Ovary (tissue), 9 donors: Measurements from ENCODE around the gene SCAPER. TPM values are rescaled to one million over a fixed set of nuclear protein-coding genes. Genes with fewer than 3 reads are reported as not detected.

Experiments
- DNase-seq, 5 donors: peaks; one replicate each; pipeline ENCODE4 v3.0.0-alpha.2; 2019 to 2020
- H3K27ac ChIP-seq, 2 donors: fragments of 200-600 bp; one replicate each; pipeline versions ENCODE4 v1.5.1 to v1.8.0; 2019 to 2022
- H3K27me3 ChIP-seq: fragments of 200-600 bp; one replicate; pipeline ENCODE4 v1.8.0; 2022
- H3K36me3 ChIP-seq: fragments of 200-600 bp; sonication (generic); one replicate; pipeline ENCODE4 v1.5.1; 2019
- H3K4me1 ChIP-seq: one replicate; pipeline ENCODE4 v1.8.1; 2013; ENCODE audit warnings: mild to moderate bottlenecking, moderate library complexity; ENCODE audit not compliant: insufficient read depth
- H3K4me3 ChIP-seq: fragments of 200-600 bp; sonication (generic); one replicate; pipeline ENCODE4 v1.5.1; 2017
- H3K9me3 ChIP-seq, 2 donors: fragments of 200-600 bp in 1 of 2; sonication (generic) in 1 of 2; one replicate each; pipeline versions ENCODE4 v1.5.1 to v1.8.1; 2013 to 2019; ENCODE audit warnings: mild to moderate bottlenecking in 1 of 2, moderate library complexity in 1 of 2
- EP300 ChIP-seq: sonication (generic); formaldehyde crosslinking; IDR thresholded peaks from one replicate; pipeline ENCODE4 v1.6.1; 2017; ENCODE audit warnings: antibody characterized with exemption
- POLR2A ChIP-seq: fragments of 450-650 bp; IDR thresholded peaks from one replicate; pipeline ENCODE4 v1.6.1; 2017; ENCODE audit warnings: antibody characterized with exemption, mild to moderate bottlenecking, moderate library complexity
- WGBS, 3 donors: extraction: QIAGEN DNeasy Blood & Tissue Kit in 1 of 3; methylation state at CpG; one replicate each; pipeline versions ENCODE4 v1.1.5 to v1.1.7; 2013 to 2017; 5-methylcytosine and 5-hydroxymethylcytosine counted together
- intact Hi-C, 4 donors: fragments of 100-400 bp; cut with DNase I; formaldehyde crosslinking; loops; one replicate each; pipeline versions ENCODE4 v1.11.0 to v1.15.1; 2022 to 2023
- polyA plus RNA-seq, 2 donors: library from polyadenylated mRNA; stranded (reverse); fragments of 200-250 nt in 1 of 2; fragments of 350-450 nt in 1 of 2; fragmentation: Illumina TruSeq in 1 of 2; extraction: RNeasy Lipid Tissue Mini Kit (QIAGEN cat#74804) in 1 of 2; gene quantifications; one replicate each; pipeline ENCODE4 v1.2.3, GENCODE V29; 2013 to 2014
- total RNA-seq, 7 donors: library from RNA; depleted of rRNA in 2 of 7; stranded (reverse); fragments of >200 nt in 2 of 7; fragmentation: NEBNext Ultra II Directional in 3 of 7; extraction: Animal tissue kit (Norgen Biotek cat#: 25700) in 3 of 7; gene quantifications; one replicate each; pipeline versions ENCODE4 v1.1.0 to v1.2.4, GENCODE V29; 2016 to 2023
- TF ChIP-seq, protein P1 (sequence below), 3 donors: fragments of 450-650 bp in 2 of 3; fragments of 200-600 bp in 1 of 3; IDR thresholded peaks; one replicate each; pipeline versions ENCODE4 v1.5.1 to v1.8.0; 2016 to 2022; ENCODE audit warnings: antibody characterized with exemption in 3 of 3, mild to moderate bottlenecking in 1 of 3
- donor health status: DM: no; HTN: no; CAD: no; lungs with moderate emphysema.
- donor health status: DM: no; HTN: no; CAD: no.
- donor health status: Bipolar disorder and iron deficiency.
- donor health status: DM: yes; HTN: yes; CAD: no.
- donor health status: DM: no; HTN: no; CAD: no.
- donor health status: DM: yes; HTN: yes; CAD: no.

Gene SCAPER
- total and polyA plus RNA-seq, 9 donors: 13.7 to 45.8 (median 27.9) TPM

DNA sequence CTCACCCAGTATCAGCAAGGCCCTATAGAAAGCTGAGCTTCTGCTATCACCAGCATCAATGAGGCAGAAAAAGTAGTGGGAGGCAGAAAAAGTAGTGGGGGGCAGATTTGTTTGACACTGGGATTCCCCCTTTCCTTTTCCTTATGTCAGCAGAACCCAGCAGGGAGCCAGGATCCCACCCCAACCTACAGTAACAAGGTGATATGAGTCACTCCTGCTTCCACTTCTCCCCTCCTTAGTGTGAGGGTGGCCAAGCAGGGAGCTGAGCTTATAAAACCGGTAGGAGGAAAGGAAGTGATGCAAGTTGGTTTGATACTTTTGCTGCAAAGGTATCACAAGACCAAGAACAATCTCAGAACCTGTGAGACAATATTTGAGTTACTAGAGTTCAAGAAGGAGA is 128.7 kb downstream of the SCAPER start:
- H3K27me3 ChIP-seq: no peaks in the 10 kb centered on the region
- intact Hi-C loops: no loop called here
- no peak for TF ChIP-seq POLR2A
- TF ChIP-seq, protein P1, sequence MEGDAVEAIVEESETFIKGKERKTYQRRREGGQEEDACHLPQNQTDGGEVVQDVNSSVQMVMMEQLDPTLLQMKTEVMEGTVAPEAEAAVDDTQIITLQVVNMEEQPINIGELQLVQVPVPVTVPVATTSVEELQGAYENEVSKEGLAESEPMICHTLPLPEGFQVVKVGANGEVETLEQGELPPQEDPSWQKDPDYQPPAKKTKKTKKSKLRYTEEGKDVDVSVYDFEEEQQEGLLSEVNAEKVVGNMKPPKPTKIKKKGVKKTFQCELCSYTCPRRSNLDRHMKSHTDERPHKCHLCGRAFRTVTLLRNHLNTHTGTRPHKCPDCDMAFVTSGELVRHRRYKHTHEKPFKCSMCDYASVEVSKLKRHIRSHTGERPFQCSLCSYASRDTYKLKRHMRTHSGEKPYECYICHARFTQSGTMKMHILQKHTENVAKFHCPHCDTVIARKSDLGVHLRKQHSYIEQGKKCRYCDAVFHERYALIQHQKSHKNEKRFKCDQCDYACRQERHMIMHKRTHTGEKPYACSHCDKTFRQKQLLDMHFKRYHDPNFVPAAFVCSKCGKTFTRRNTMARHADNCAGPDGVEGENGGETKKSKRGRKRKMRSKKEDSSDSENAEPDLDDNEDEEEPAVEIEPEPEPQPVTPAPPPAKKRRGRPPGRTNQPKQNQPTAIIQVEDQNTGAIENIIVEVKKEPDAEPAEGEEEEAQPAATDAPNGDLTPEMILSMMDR (IDR thresholded peaks at IDR 0.05): no peak
- no peak for TF ChIP-seq EP300
- H3K9me3 ChIP-seq: no peaks in the 10 kb centered on the region
- H3K4me3 ChIP-seq: no peak overlapping the region
- WGBS, 3 donors: 85 to 100% (median 97%) methylated on average over 1 of the region's 1 CpG
- H3K36me3 ChIP-seq: no peaks in the 10 kb centered on the region
- no peak overlapping the region for H3K27ac ChIP-seq
- H3K4me1 ChIP-seq: no peaks in the 10 kb centered on the region
- no peak for DNase-seq

- TF ChIP-seq, protein P1 (IDR thresholded peaks at IDR 0.05): no peak
- no peak for TF ChIP-seq EP300
- TF ChIP-seq POLR2A: no peak
- DNase-seq: no peak
- Histone ChIP-seq H3K4me1 (no peaks in the 10 kb centered on the region), H3K9me3 (no peaks in the 10 kb centered on the region), H3K4me3 (no peak overlapping the region), H3K36me3 (no peaks in the 10 kb centered on the region), H3K27ac (no peak overlapping the region), H3K27me3 (no peaks in the 10 kb centered on the region)
- WGBS, 3 donors: 88 to 92% (median 90%) methylated on average over 1 of the region's 1 CpG
- intact Hi-C loops: no loop called here
Observed at GRCh38 chr15:76773234-76773633, 131.9 kb downstream of the SCAPER start.

DNA sequence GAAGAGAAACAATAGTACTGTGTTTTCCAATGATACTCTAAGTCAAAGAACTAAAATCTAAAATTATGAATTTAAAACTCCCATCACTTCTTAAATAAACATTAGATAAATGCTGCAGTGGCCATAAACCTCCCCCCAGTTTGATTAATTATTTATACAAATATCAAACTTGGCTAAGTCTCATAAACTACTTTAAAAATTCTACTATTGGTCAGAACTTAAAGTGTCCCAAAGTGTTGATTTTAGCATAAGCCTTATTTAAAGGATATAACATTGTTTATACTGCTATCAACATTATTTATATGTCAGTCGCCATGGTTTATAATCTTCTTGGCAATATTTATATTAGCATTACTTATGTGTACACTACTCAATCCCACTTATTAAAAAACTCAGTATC is 132.4 kb downstream of the SCAPER start:
- no peaks in the 10 kb centered on the region for H3K27me3 ChIP-seq
- TF ChIP-seq POLR2A: no peak
- TF ChIP-seq EP300: no peak
- no peaks in the 10 kb centered on the region for H3K4me1 ChIP-seq
- H3K9me3 ChIP-seq: no peaks in the 10 kb centered on the region
- intact Hi-C loops: no loop called here
- no peak overlapping the region for H3K27ac ChIP-seq
- no peaks in the 10 kb centered on the region for H3K36me3 ChIP-seq
- no peak for DNase-seq
- WGBS, 3 donors: 24 to 43% (median 38%) methylated on average over 1 of the region's 1 CpG
- H3K4me3 ChIP-seq: no peak overlapping the region

GRCh38 chr15:76764004-76764403 is 141.1 kb downstream of the SCAPER start:
- Histone ChIP-seq H3K4me3 (no peak overlapping the region), H3K9me3 (peaks cover 0 to 7% of the 10 kb centered on the region in 2 donors), H3K27me3 (no peaks in the 10 kb centered on the region), H3K36me3 (peaks cover 2% of the 10 kb centered on the region), H3K4me1 (no peaks in the 10 kb centered on the region), H3K27ac (no peak overlapping the region)
- DNase-seq: no peak
- TF ChIP-seq EP300 (no peak), POLR2A (no peak)
- TF ChIP-seq, protein P1 (IDR thresholded peaks at IDR 0.05): no peak
- WGBS, 3 donors: 98 to 100% (median 99%) methylated on average over 3 of the region's 3 CpGs
- intact Hi-C loops: no loop called here

- intact Hi-C loops: no loop called here
- Histone ChIP-seq H3K9me3 (peaks cover 0 to 7% of the 10 kb centered on the region in 2 donors), H3K27ac (no peak overlapping the region), H3K27me3 (no peaks in the 10 kb centered on the region), H3K4me3 (no peak overlapping the region), H3K4me1 (no peaks in the 10 kb centered on the region), H3K36me3 (peaks cover 2% of the 10 kb centered on the region)
- WGBS, 3 donors: 93 to 97% (median 95%) methylated on average over 2 of the region's 2 CpGs
- TF ChIP-seq EP300 (no peak), POLR2A (no peak)
- TF ChIP-seq, protein P1 (IDR thresholded peaks at IDR 0.05): no peak
- DNase-seq: no peak
Observed at GRCh38 chr15:76763554-76763953, 141.6 kb downstream of the SCAPER start.
